ENCODE data around the gene SLC39A11. TPM values are rescaled to one million over a fixed set of nuclear protein-coding genes. Genes with fewer than 3 reads are reported as not detected.
"Not testable (repeated sequence)": the region's sequence is repeated elsewhere in the genome, so short reads cannot be mapped to it uniquely, and the experiment has no call there.

The SLC39A11 gene
- total RNA-seq, 1 experiment from 2014 or later = 15.8 TPM

- no peak for DNase-seq (ENCODE audit: low read depth in 1 of 2, low spot score in 2 of 2)
- no peak overlapping the region for H3K4me3 ChIP-seq
- no peaks in the 10 kb centered on the region for H3K27me3 ChIP-seq (replicated peaks)
- 0 out of 2 replicates have a peak, but pooled peaks cover 5% of the 10 kb centered on the region for H3K9me3 ChIP-seq (replicated peaks)
- no peaks in the 10 kb centered on the region for H3K36me3 ChIP-seq
- H3K4me1 ChIP-seq (replicated peaks) = peaks cover 3% of the 10 kb centered on the region; the same call in 1 of the 2 replicates
- no peak overlapping the region for H3K27ac ChIP-seq
These were observed 154.8 kb downstream of the SLC39A11 start for GRCh38 chr17:72937707-72938106.

GRCh38 chr17:72937254-72937653 is 155.2 kb downstream of the SLC39A11 start:
- not testable (repeated sequence) for H3K27ac ChIP-seq; H3K27me3 ChIP-seq (replicated peaks); H3K4me1 ChIP-seq (replicated peaks); H3K4me3 ChIP-seq; H3K36me3 ChIP-seq; DNase-seq (ENCODE audit: low read depth in 1 of 2, low spot score in 2 of 2); H3K9me3 ChIP-seq (replicated peaks)

- no peak overlapping the region for H3K27ac ChIP-seq
- 0 out of 2 replicates have a peak, but pooled peaks cover 5% of the 10 kb centered on the region for H3K9me3 ChIP-seq (replicated peaks)
- no peaks in the 10 kb centered on the region for H3K36me3 ChIP-seq
- H3K27me3 ChIP-seq (replicated peaks) = no peaks in the 10 kb centered on the region
- H3K4me1 ChIP-seq (replicated peaks) = peaks cover 3% of the 10 kb centered on the region; the same call in 1 of the 2 replicates
- peak in 1 of 2 experiments; percentile 12 for DNase-seq (ENCODE audit: low read depth in 1 of 2, low spot score in 2 of 2)
- no peak overlapping the region for H3K4me3 ChIP-seq
These were observed 156.5 kb downstream of the SLC39A11 start for GRCh38 chr17:72935984-72936383.

- no peak overlapping the region for H3K4me3 ChIP-seq
- no peaks in the 10 kb centered on the region for H3K36me3 ChIP-seq
- no peaks in the 10 kb centered on the region for H3K27me3 ChIP-seq (replicated peaks)
- peaks cover 3% of the 10 kb centered on the region; the same call in 1 of the 2 replicates for H3K4me1 ChIP-seq (replicated peaks)
- H3K9me3 ChIP-seq (replicated peaks) = 0 out of 2 replicates have a peak, but pooled peaks cover 5% of the 10 kb centered on the region
- H3K27ac ChIP-seq = no peak overlapping the region
- DNase-seq (ENCODE audit: low read depth in 1 of 2, low spot score in 2 of 2) = no peak
These were observed 157.6 kb downstream of the SLC39A11 start for GRCh38 chr17:72934927-72935326.

GRCh38 chr17:72931635-72932034 is 160.9 kb downstream of the SLC39A11 start:
- Histone ChIP-seq H3K9me3 (replicated peaks) (no peaks in the 10 kb centered on the region), H3K27ac (no peak overlapping the region), H3K27me3 (replicated peaks) (no peaks in the 10 kb centered on the region), H3K36me3 (no peaks in the 10 kb centered on the region), H3K4me1 (replicated peaks) (peaks cover 3% of the 10 kb centered on the region; the same call in 1 of the 2 replicates), H3K4me3 (no peak overlapping the region)
- no peak for DNase-seq (ENCODE audit: low read depth in 1 of 2, low spot score in 2 of 2)

- Histone ChIP-seq H3K27ac (no peak overlapping the region), H3K36me3 (no peaks in the 10 kb centered on the region), H3K4me3 (no peak overlapping the region), H3K9me3 (replicated peaks) (no peaks in the 10 kb centered on the region), H3K4me1 (replicated peaks) (peaks cover 3% of the 10 kb centered on the region; the same call in 1 of the 2 replicates), H3K27me3 (replicated peaks) (no peaks in the 10 kb centered on the region)
- DNase-seq (ENCODE audit: low read depth in 1 of 2, low spot score in 2 of 2) = no peak
These were observed 161.3 kb downstream of the SLC39A11 start for GRCh38 chr17:72931163-72931562.

GRCh38 chr17:72930031-72930430 is 162.5 kb downstream of the SLC39A11 start:
- Histone ChIP-seq H3K36me3 (no peaks in the 10 kb centered on the region), H3K27ac (no peak overlapping the region), H3K9me3 (replicated peaks) (no peaks in the 10 kb centered on the region), H3K4me1 (replicated peaks) (no peaks in the 10 kb centered on the region), H3K4me3 (no peak overlapping the region), H3K27me3 (replicated peaks) (no peaks in the 10 kb centered on the region)
- DNase-seq (ENCODE audit: low read depth in 1 of 2, low spot score in 2 of 2) = no peak

GRCh38 chr17:72928454-72929136 is 163.9 kb downstream of the SLC39A11 start:
- H3K9me3 ChIP-seq (replicated peaks) = no peaks in the 10 kb centered on the region
- DNase-seq (ENCODE audit: low read depth in 1 of 2, low spot score in 2 of 2) = no peak
- no peak overlapping the region for H3K27ac ChIP-seq
- H3K4me3 ChIP-seq = no peak overlapping the region
- H3K27me3 ChIP-seq (replicated peaks) = no peaks in the 10 kb centered on the region
- no peaks in the 10 kb centered on the region for H3K4me1 ChIP-seq (replicated peaks)
- H3K36me3 ChIP-seq = no peaks in the 10 kb centered on the region

- no peak overlapping the region for H3K27ac ChIP-seq
- 0 out of 2 replicates have a peak, but pooled peaks cover 2% of the 10 kb centered on the region for H3K9me3 ChIP-seq (replicated peaks)
- no peaks in the 10 kb centered on the region for H3K36me3 ChIP-seq
- DNase-seq (ENCODE audit: low read depth in 1 of 2, low spot score in 2 of 2) = no peak
- H3K4me1 ChIP-seq (replicated peaks) = no peaks in the 10 kb centered on the region
- no peaks in the 10 kb centered on the region for H3K27me3 ChIP-seq (replicated peaks)
- no peak overlapping the region for H3K4me3 ChIP-seq
These were observed 164.7 kb downstream of the SLC39A11 start for GRCh38 chr17:72927760-72928159.

- Histone ChIP-seq H3K9me3 (replicated peaks) (0 out of 2 replicates have a peak, but pooled peaks cover 2% of the 10 kb centered on the region), H3K27ac (no peak overlapping the region)
These were observed 165.3 kb downstream of the SLC39A11 start for GRCh38 chr17:72927146-72927545.

GRCh38 chr17:72926171-72926570 is 166.3 kb downstream of the SLC39A11 start:
- no peak overlapping the region for H3K27ac ChIP-seq

More at GRCh38 chr17:72927146-72927545, 165.3 kb downstream of the SLC39A11 start:
- DNase-seq (ENCODE audit: low read depth in 1 of 2, low spot score in 2 of 2) = no peak
- Histone ChIP-seq H3K27me3 (replicated peaks) (no peaks in the 10 kb centered on the region), H3K36me3 (no peaks in the 10 kb centered on the region), H3K4me3 (no peak overlapping the region), H3K4me1 (replicated peaks) (no peaks in the 10 kb centered on the region)

GRCh38 chr17:72924196-72924595 is 168.3 kb downstream of the SLC39A11 start:
- DNase-seq (ENCODE audit: low read depth in 1 of 2, low spot score in 2 of 2) = no peak
- H3K4me3 ChIP-seq = no peak overlapping the region
- no peaks in the 10 kb centered on the region for H3K27me3 ChIP-seq (replicated peaks)
- peaks cover 5% of the 10 kb centered on the region; the same call in 1 of the 2 replicates for H3K9me3 ChIP-seq (replicated peaks)
- no peaks in the 10 kb centered on the region for H3K4me1 ChIP-seq (replicated peaks)
- no peak overlapping the region for H3K27ac ChIP-seq
- no peaks in the 10 kb centered on the region for H3K36me3 ChIP-seq

More at GRCh38 chr17:72926171-72926570, 166.3 kb downstream of the SLC39A11 start:
- Histone ChIP-seq H3K4me1 (replicated peaks) (no peaks in the 10 kb centered on the region), H3K36me3 (no peaks in the 10 kb centered on the region), H3K27me3 (replicated peaks) (no peaks in the 10 kb centered on the region), H3K4me3 (no peak overlapping the region), H3K9me3 (replicated peaks) (0 out of 2 replicates have a peak, but pooled peaks cover 2% of the 10 kb centered on the region)
- DNase-seq (ENCODE audit: low read depth in 1 of 2, low spot score in 2 of 2) = no peak

- peaks cover 5% of the 10 kb centered on the region; the same call in 1 of the 2 replicates for H3K9me3 ChIP-seq (replicated peaks)
- H3K4me3 ChIP-seq = no peak overlapping the region
- H3K27me3 ChIP-seq (replicated peaks) = no peaks in the 10 kb centered on the region
- H3K4me1 ChIP-seq (replicated peaks) = no peaks in the 10 kb centered on the region
- DNase-seq (ENCODE audit: low read depth in 1 of 2, low spot score in 2 of 2) = no peak
- no peak overlapping the region for H3K27ac ChIP-seq
- H3K36me3 ChIP-seq = no peaks in the 10 kb centered on the region
These were observed 170.3 kb downstream of the SLC39A11 start for GRCh38 chr17:72922219-72922618.

GRCh38 chr17:72921347-72922054 is 171.0 kb downstream of the SLC39A11 start:
- no peaks in the 10 kb centered on the region for H3K27me3 ChIP-seq (replicated peaks)
- H3K36me3 ChIP-seq = no peaks in the 10 kb centered on the region
- H3K27ac ChIP-seq = no peak overlapping the region
- H3K4me1 ChIP-seq (replicated peaks) = no peaks in the 10 kb centered on the region
- DNase-seq (ENCODE audit: low read depth in 1 of 2, low spot score in 2 of 2) = no peak
- no peak overlapping the region for H3K4me3 ChIP-seq
- H3K9me3 ChIP-seq (replicated peaks) = peaks cover 5% of the 10 kb centered on the region; the same call in 1 of the 2 replicates
